Calu3 (cell line): Measurements from ENCODE around the gene TMED6. TPM values are rescaled to one million over a fixed set of nuclear protein-coding genes. Genes with fewer than 3 reads are reported as not detected.

Experiments
- BruUV-seq: library from RNA; stranded (reverse); fragments of 400-500 nt; replicated peaks from 2 replicates; lab custom pipeline; 2021; lab: Mats Ljungman, UMichigan
- CTCF ChIA-PET: fragments of 300-600 bp; sonication (Branson Sonifier 250); formaldehyde crosslinking; loops from one replicate; lab custom pipeline; 2022; ENCODE audit warnings: antibody characterized with exemption; lab: Charles Lee
- DNase-seq: peaks from one replicate; pipeline ENCODE4 v3.0.0; 2022
- H3K27ac Mint-ChIP-seq: one replicate; pipeline ENCODE4 v1.8.0; 2022; ENCODE audit warnings: mixed read lengths; ENCODE audit not compliant: unreplicated experiment
- H3K27me3 Mint-ChIP-seq: one replicate; pipeline ENCODE4 v1.8.0; 2022; ENCODE audit warnings: mixed read lengths; ENCODE audit not compliant: unreplicated experiment
- H3K36me3 Mint-ChIP-seq: one replicate; pipeline ENCODE4 v1.8.0; 2022; ENCODE audit warnings: mild to moderate bottlenecking, moderate library complexity, mixed read lengths; ENCODE audit not compliant: insufficient read depth, unreplicated experiment
- H3K4me1 Mint-ChIP-seq: one replicate; pipeline ENCODE4 v1.8.0; 2022; ENCODE audit warnings: mild to moderate bottlenecking, low read depth, mixed read lengths; ENCODE audit not compliant: unreplicated experiment
- H3K4me3 Mint-ChIP-seq: one replicate; pipeline ENCODE4 v1.8.0; 2022; ENCODE audit warnings: mild to moderate bottlenecking, low read depth, moderate library complexity, mixed read lengths; ENCODE audit not compliant: unreplicated experiment
- H3K9me3 Mint-ChIP-seq: one replicate; pipeline ENCODE4 v1.8.0; 2022; ENCODE audit warnings: low read depth, mixed read lengths; ENCODE audit not compliant: unreplicated experiment
- intact Hi-C: fragments of 100-400 bp; cut with micrococcal nuclease; formaldehyde crosslinking; loops from one replicate; pipeline ENCODE4 v1.10.0; 2022; ENCODE audit not compliant: unreplicated experiment
- total RNA-seq: library from RNA; stranded (reverse); gene quantifications from 2 replicates; pipeline ENCODE4 v1.2.3, GENCODE V29; 2022
- TF ChIP-seq, protein P1 (sequence below): fragments of 200-600 bp; IDR thresholded peaks from one replicate; pipeline ENCODE4 v1.8.0; 2022; ENCODE audit warnings: antibody characterized with exemption; ENCODE audit not compliant: unreplicated experiment

TMED6 gene
- total RNA-seq, 1 experiment from 2014 or later, result 1.4 TPM

DNA sequence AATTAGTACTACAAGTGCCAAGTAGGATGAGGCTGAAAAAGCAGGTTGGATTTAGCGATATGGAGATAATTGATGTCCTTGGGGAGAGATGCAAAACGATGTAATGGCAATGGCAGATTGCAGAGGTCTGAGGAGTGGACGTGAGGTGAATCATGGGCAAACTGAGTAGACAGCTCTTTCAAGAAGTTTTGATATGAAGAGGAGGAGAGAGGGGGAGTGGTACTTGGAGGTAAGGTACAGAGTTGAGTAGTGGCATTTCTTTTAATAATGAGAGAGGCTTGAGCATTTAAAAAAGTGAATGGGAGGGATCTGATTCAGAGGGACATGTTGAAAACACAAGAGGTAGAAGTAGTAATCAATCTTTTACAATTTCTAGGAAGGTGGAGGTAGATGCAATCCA lies 58.2 kb downstream of the TMED6 start:
- intact Hi-C loops, result no loop called here
- H3K9me3 Mint-ChIP-seq, result no peaks in the 10 kb centered on the region
- H3K27ac Mint-ChIP-seq, result no peak overlapping the region
- H3K4me3 Mint-ChIP-seq, result no peak overlapping the region
- no peaks in the 10 kb centered on the region for H3K27me3 Mint-ChIP-seq
- TF ChIP-seq, protein P1, sequence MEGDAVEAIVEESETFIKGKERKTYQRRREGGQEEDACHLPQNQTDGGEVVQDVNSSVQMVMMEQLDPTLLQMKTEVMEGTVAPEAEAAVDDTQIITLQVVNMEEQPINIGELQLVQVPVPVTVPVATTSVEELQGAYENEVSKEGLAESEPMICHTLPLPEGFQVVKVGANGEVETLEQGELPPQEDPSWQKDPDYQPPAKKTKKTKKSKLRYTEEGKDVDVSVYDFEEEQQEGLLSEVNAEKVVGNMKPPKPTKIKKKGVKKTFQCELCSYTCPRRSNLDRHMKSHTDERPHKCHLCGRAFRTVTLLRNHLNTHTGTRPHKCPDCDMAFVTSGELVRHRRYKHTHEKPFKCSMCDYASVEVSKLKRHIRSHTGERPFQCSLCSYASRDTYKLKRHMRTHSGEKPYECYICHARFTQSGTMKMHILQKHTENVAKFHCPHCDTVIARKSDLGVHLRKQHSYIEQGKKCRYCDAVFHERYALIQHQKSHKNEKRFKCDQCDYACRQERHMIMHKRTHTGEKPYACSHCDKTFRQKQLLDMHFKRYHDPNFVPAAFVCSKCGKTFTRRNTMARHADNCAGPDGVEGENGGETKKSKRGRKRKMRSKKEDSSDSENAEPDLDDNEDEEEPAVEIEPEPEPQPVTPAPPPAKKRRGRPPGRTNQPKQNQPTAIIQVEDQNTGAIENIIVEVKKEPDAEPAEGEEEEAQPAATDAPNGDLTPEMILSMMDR, result no peak
- no peaks in the 10 kb centered on the region for H3K4me1 Mint-ChIP-seq
- DNase-seq, result no peak
- BruUV-seq, result no TSS peak
- H3K36me3 Mint-ChIP-seq, result no peaks in the 10 kb centered on the region
- CTCF ChIA-PET, result no interaction called here

Other genes starting within 250 kb of the TMED6 start
- gene HAS3, start 246.1 kb downstream of the TMED6 start, total RNA-seq, result 29.8 and 33.2 TPM in 2 replicates
- gene CHTF8, start 219.2 kb downstream of the TMED6 start, total RNA-seq, result 131 and 146 TPM in 2 replicates
- gene UTP4, start 219.1 kb downstream of the TMED6 start, total RNA-seq, result 113 and 116 TPM in 2 replicates
- gene SNTB2, start 164.6 kb downstream of the TMED6 start, total RNA-seq, result 27.5 and 29.3 TPM in 2 replicates
- 31.4 and 34.4 TPM in 2 replicates for gene VPS4A, start 40.4 kb downstream of the TMED6 start, total RNA-seq
- 25.5 and 29.4 TPM in 2 replicates for gene PDF, start 21.2 kb downstream of the TMED6 start, total RNA-seq
- gene COG8, start 12.2 kb downstream of the TMED6 start, total RNA-seq, result 55.0 and 57.4 TPM in 2 replicates
- 55.8 and 59.8 TPM in 2 replicates for gene NIP7, start 12.0 kb downstream of the TMED6 start, total RNA-seq
- 38.2 and 39.4 TPM in 2 replicates for gene TERF2, start 34.2 kb upstream of the TMED6 start, total RNA-seq
- 177 and 179 TPM in 2 replicates for gene CYB5B, start 72.8 kb upstream of the TMED6 start, total RNA-seq
- 57.9 and 64.3 TPM in 2 replicates for gene NFAT5, start 214.2 kb upstream of the TMED6 start, total RNA-seq